WTC11 (cell line): ENCODE results near the gene MYH10. TPM values are rescaled to one million over a fixed set of nuclear protein-coding genes. Genes with fewer than 3 reads are reported as not detected.

Source experiments
- ATAC-seq: fragments of 200-7000 bp; cut with Tn5 transposase; 2 replicates; pipeline ENCODE4 v1.10.0; 2021; ENCODE audit warnings: mild to moderate bottlenecking, moderate library complexity
- CTCF ChIA-PET: fragments of 300-600 bp; sonication (Branson Sonifier 250); formaldehyde crosslinking; loops from one replicate; lab custom pipeline; 2021; ENCODE audit warnings: antibody characterized with exemption; lab: Charles Lee
- POLR2A ChIA-PET: fragments of 350-600 bp; sonication (Branson Sonifier 250); formaldehyde crosslinking; loops from one replicate; lab custom pipeline; 2021; ENCODE audit warnings: antibody characterized with exemption; lab: Charles Lee
- DNase-seq: peaks from one replicate; pipeline ENCODE4 v3.0.0; 2021; ENCODE audit warnings: low spot score
- H3K27ac Mint-ChIP-seq: 2 replicates; pipeline ENCODE4 v1.8.0; 2021; ENCODE audit warnings: mixed read lengths
- H3K27me3 Mint-ChIP-seq: 2 replicates; pipeline ENCODE4 v1.8.0; 2021; ENCODE audit warnings: low read depth, mild to moderate bottlenecking, moderate library complexity, mixed read lengths
- H3K36me3 Mint-ChIP-seq: 2 replicates; pipeline ENCODE4 v1.8.0; 2021; ENCODE audit warnings: mixed read lengths
- H3K4me1 Mint-ChIP-seq: 2 replicates; pipeline ENCODE4 v1.8.0; 2022; ENCODE audit warnings: mixed read lengths
- H3K4me3 Mint-ChIP-seq: 2 replicates; pipeline ENCODE4 v1.8.0; 2021; ENCODE audit warnings: mild to moderate bottlenecking, moderate library complexity, mixed read lengths
- H3K9me3 Mint-ChIP-seq: 2 replicates; pipeline ENCODE4 v1.8.0; 2021; ENCODE audit warnings: mixed read lengths
- ATF1 ChIP-seq: sonication (generic); formaldehyde crosslinking; IDR thresholded peaks from 2 replicates; pipeline ENCODE4 v1.8.1; 2023; ENCODE audit warnings: mild to moderate bottlenecking, moderate library complexity, missing genetic modification reagents
- ATF2 ChIP-seq: sonication (generic); formaldehyde crosslinking; IDR thresholded peaks from 2 replicates; pipeline ENCODE4 v1.8.1; 2022; ENCODE audit warnings: low read depth, missing genetic modification reagents, borderline replicate concordance
- CREM ChIP-seq: sonication (generic); formaldehyde crosslinking; IDR thresholded peaks from 2 replicates; pipeline ENCODE4 v1.8.1; 2022; ENCODE audit warnings: mild to moderate bottlenecking, missing genetic modification reagents, moderate library complexity
- EMX1 ChIP-seq: fragments of 250-450 bp; sonication (Bioruptor Pico); IDR thresholded peaks from 2 replicates; pipeline ENCODE4 v1.8.0; 2021; ENCODE audit warnings: mild to moderate bottlenecking
- FOXK1 ChIP-seq: sonication (generic); formaldehyde crosslinking; IDR thresholded peaks from 2 replicates; pipeline ENCODE4 v1.8.0; 2022; ENCODE audit warnings: mild to moderate bottlenecking, moderate library complexity, missing genetic modification reagents
- FOXP1 ChIP-seq: sonication (generic); formaldehyde crosslinking; IDR thresholded peaks from 2 replicates; pipeline ENCODE4 v1.8.0; 2022; ENCODE audit warnings: missing genetic modification reagents, mild to moderate bottlenecking, moderate library complexity, borderline replicate concordance
- GABPB1 ChIP-seq: sonication (generic); formaldehyde crosslinking; IDR thresholded peaks from 2 replicates; pipeline ENCODE4 v1.8.1; 2023; ENCODE audit warnings: mild to moderate bottlenecking, missing genetic modification reagents
- GRHL2 ChIP-seq: fragments of 250-450 bp; sonication (Bioruptor Pico); IDR thresholded peaks from 2 replicates; pipeline ENCODE4 v1.8.0; 2022; ENCODE audit warnings: mild to moderate bottlenecking, moderate library complexity; ENCODE audit not compliant: insufficient replicate concordance, severe bottlenecking
- NR1H2 ChIP-seq: sonication (generic); formaldehyde crosslinking; IDR thresholded peaks from 2 replicates; pipeline ENCODE4 v1.9.0; 2021; ENCODE audit warnings: mild to moderate bottlenecking, moderate library complexity, missing genetic modification reagents
- PREB ChIP-seq: sonication (generic); formaldehyde crosslinking; IDR thresholded peaks from 2 replicates; pipeline ENCODE4 v1.8.1; 2022; ENCODE audit warnings: mild to moderate bottlenecking, missing genetic modification reagents, moderate library complexity, borderline replicate concordance
- SMAD4 ChIP-seq: sonication (generic); formaldehyde crosslinking; IDR thresholded peaks from 2 replicates; pipeline ENCODE4 v1.8.0; 2022; ENCODE audit warnings: mild to moderate bottlenecking, missing genetic modification reagents
- SP1 ChIP-seq: sonication (generic); formaldehyde crosslinking; conservative IDR thresholded peaks from 2 replicates; pipeline ENCODE4 v1.8.1; 2022; ENCODE audit warnings: missing genetic modification reagents
- STAT6 ChIP-seq: sonication (generic); formaldehyde crosslinking; conservative IDR thresholded peaks from 2 replicates; pipeline ENCODE4 v1.8.1; 2023; ENCODE audit warnings: mild to moderate bottlenecking, low read depth, missing genetic modification reagents, moderate library complexity
- TEAD1 ChIP-seq: sonication (generic); formaldehyde crosslinking; IDR thresholded peaks from 2 replicates; pipeline ENCODE4 v1.8.0; 2022; ENCODE audit warnings: mild to moderate bottlenecking, missing genetic modification reagents
- ZMAT4 ChIP-seq: fragments of 250-450 bp; sonication (Bioruptor Pico); IDR thresholded peaks from 2 replicates; pipeline ENCODE4 v1.9.0; 2021; ENCODE audit warnings: mild to moderate bottlenecking
- ZNF232 ChIP-seq: sonication (generic); formaldehyde crosslinking; IDR thresholded peaks from 2 replicates; pipeline ENCODE4 v1.8.0; 2022; ENCODE audit warnings: mild to moderate bottlenecking, missing genetic modification reagents
- ZSCAN18 ChIP-seq: fragments of 250-450 bp; sonication (Bioruptor Pico); IDR thresholded peaks from 2 replicates; pipeline ENCODE4 v2.1.2; 2022; ENCODE audit warnings: mild to moderate bottlenecking, moderate library complexity
- total RNA-seq: library from RNA; stranded (reverse); gene quantifications from 3 replicates; pipeline ENCODE4 v1.2.3, GENCODE V29; 2021

The MYH10 gene
- total RNA-seq, 1 experiment from 2014 or later, result 231 TPM

- H3K9me3 Mint-ChIP-seq, result no peaks in the 10 kb centered on the region
Observed at GRCh38 chr17:8647956-8648355, 17.4 kb upstream of the MYH10 start.

GRCh38 chr17:8647202-8647601, 16.7 kb upstream of the MYH10 start:
- Mint-ChIP-seq H3K4me1 (peaks cover 7% of the 10 kb centered on the region), H3K4me3 (no peak overlapping the region), H3K27ac (no peak overlapping the region), H3K36me3 (no peaks in the 10 kb centered on the region), H3K9me3 (no peaks in the 10 kb centered on the region), H3K27me3 (no peaks in the 10 kb centered on the region)
- ChIA-PET CTCF (no interaction called here), POLR2A (no interaction called here)
- DNase-seq (no peak), ATAC-seq (no peak)
- TF ChIP-seq ZMAT4 (no peak), GABPB1 (CRISPR knock-in tag) (no peak), EMX1 (CRISPR knock-in tag) (no peak), SMAD4 (CRISPR knock-in tag) (no peak), CREM (CRISPR knock-in tag) (no peak), PREB (no peak), FOXK1 (CRISPR knock-in tag) (no peak), FOXP1 (CRISPR knock-in tag) (no peak), ZSCAN18 (CRISPR knock-in tag) (no peak), STAT6 (CRISPR knock-in tag) (no peak), SP1 (CRISPR knock-in tag) (no peak), ZNF232 (CRISPR knock-in tag) (no peak), GRHL2 (CRISPR knock-in tag) (no peak), NR1H2 (CRISPR knock-in tag) (no peak)

More at GRCh38 chr17:8647956-8648355, 17.4 kb upstream of the MYH10 start:
- H3K27ac Mint-ChIP-seq, result no peak overlapping the region
- H3K27me3 Mint-ChIP-seq, result no peaks in the 10 kb centered on the region
- H3K4me1 Mint-ChIP-seq, result peaks cover 7% of the 10 kb centered on the region
- POLR2A ChIA-PET, result no interaction called here
- CTCF ChIA-PET, result no interaction called here
- DNase-seq, result no peak
- H3K36me3 Mint-ChIP-seq, result no peaks in the 10 kb centered on the region
- H3K4me3 Mint-ChIP-seq, result no peak overlapping the region
- no peak for ATAC-seq
- TF ChIP-seq TEAD1 (CRISPR knock-in tag) (no peak), ATF2 (no peak), ATF1 (CRISPR knock-in tag) (no peak)
